Liver (tissue), 9 donors: ENCODE results near the gene TMEM242. TPM values are rescaled to one million over a fixed set of nuclear protein-coding genes. Genes with fewer than 3 reads are reported as not detected.

Experiments used
- DNase-seq: peaks from one replicate; pipeline ENCODE4 v3.0.0-alpha.2; 2017; ENCODE audit warnings: low spot score
- H3K27ac ChIP-seq, 2 donors: one replicate each; pipeline ENCODE4 v1.7.0; 2013; ENCODE audit warnings: inconsistent platforms in 2 of 2, low read length in 2 of 2, control low read depth in 1 of 2, low read depth in 1 of 2, mild to moderate bottlenecking in 1 of 2
- H3K27me3 ChIP-seq, 4 donors: one replicate each; pipeline versions ENCODE4 v1.6.1 to v1.7.0; 2013; ENCODE audit warnings: low read length in 3 of 4, inconsistent platforms in 1 of 4, mild to moderate bottlenecking in 1 of 4, moderate library complexity in 1 of 4; ENCODE audit not compliant: control insufficient read depth in 4 of 4, insufficient read depth in 4 of 4
- H3K36me3 ChIP-seq, 4 donors: one replicate each; pipeline versions ENCODE4 v1.6.1 to v1.7.0; 2013; ENCODE audit warnings: low read length in 3 of 4, mild to moderate bottlenecking in 3 of 4, low read depth in 1 of 4, moderate library complexity in 1 of 4; ENCODE audit not compliant: control insufficient read depth in 4 of 4, insufficient read depth in 3 of 4
- H3K4me1 ChIP-seq, 4 donors: one replicate each; pipeline versions ENCODE4 v1.6.1 to v1.7.0; 2013; ENCODE audit warnings: low read length in 3 of 4, mild to moderate bottlenecking in 3 of 4, moderate library complexity in 1 of 4; ENCODE audit not compliant: control insufficient read depth in 4 of 4, insufficient read depth in 4 of 4
- H3K4me3 ChIP-seq, 3 donors: one replicate each; pipeline versions ENCODE4 v1.6.1 to v1.7.0; 2013; ENCODE audit warnings: low read length in 3 of 3, control low read depth in 1 of 3, low read depth in 1 of 3, mild to moderate bottlenecking in 1 of 3
- H3K9ac ChIP-seq, 2 donors: one replicate each; pipeline ENCODE4 v1.7.0; 2013; ENCODE audit warnings: low read length in 2 of 2, mild to moderate bottlenecking in 2 of 2, moderate library complexity in 2 of 2, control low read depth in 1 of 2, low read depth in 1 of 2
- H3K9me3 ChIP-seq, 4 donors: one replicate each; pipeline versions ENCODE4 v1.6.1 to v1.7.0; 2013; ENCODE audit warnings: low read length in 3 of 4; ENCODE audit not compliant: control insufficient read depth in 4 of 4
- EGR1 ChIP-seq, 2 donors: IDR thresholded peaks; 2 replicates each; pipeline ENCODE4 v1.6.1; 2016 to 2018; ENCODE audit warnings: antibody characterized with exemption in 2 of 2, low read depth in 2 of 2
- FOXA1 ChIP-seq: IDR thresholded peaks from 2 replicates; pipeline ENCODE4 v1.6.1; 2016; ENCODE audit warnings: antibody characterized with exemption
- FOXA2 ChIP-seq: IDR thresholded peaks from 2 replicates; pipeline ENCODE4 v1.6.1; 2016; ENCODE audit warnings: antibody characterized with exemption
- GABPA ChIP-seq, 2 donors: IDR thresholded peaks in 1 of 2; conservative IDR thresholded peaks in 1 of 2; 2 replicates each; pipeline ENCODE4 v1.6.1; 2016; ENCODE audit warnings: antibody characterized with exemption in 2 of 2, mild to moderate bottlenecking in 1 of 2, moderate library complexity in 1 of 2
- HNF4A ChIP-seq, 2 donors: conservative IDR thresholded peaks; 2 replicates each; pipeline ENCODE4 v1.6.1; 2016; ENCODE audit warnings: antibody characterized with exemption in 2 of 2, mild to moderate bottlenecking in 2 of 2
- NR2F2 ChIP-seq: IDR thresholded peaks from 2 replicates; pipeline ENCODE4 v1.6.1; 2016; ENCODE audit warnings: antibody characterized with exemption
- RAD21 ChIP-seq, 2 donors: IDR thresholded peaks; 2 replicates each; pipeline ENCODE4 v1.6.1; 2016; ENCODE audit warnings: antibody characterized with exemption in 2 of 2, mild to moderate bottlenecking in 2 of 2
- RXRA ChIP-seq, 2 donors: IDR thresholded peaks; 2 replicates each; pipeline ENCODE4 v1.6.1; 2017 to 2018; ENCODE audit warnings: antibody characterized with exemption in 2 of 2, mild to moderate bottlenecking in 1 of 2
- SP1 ChIP-seq: IDR thresholded peaks from 2 replicates; pipeline ENCODE4 v1.6.1; 2018; ENCODE audit warnings: antibody characterized with exemption, mild to moderate bottlenecking
- TAF1 ChIP-seq: conservative IDR thresholded peaks from 2 replicates; pipeline ENCODE4 v1.6.1; 2016; ENCODE audit warnings: antibody characterized with exemption, mild to moderate bottlenecking
- YY1 ChIP-seq: IDR thresholded peaks from 2 replicates; pipeline ENCODE4 v1.6.1; 2016; ENCODE audit warnings: antibody characterized with exemption, mild to moderate bottlenecking
- WGBS: extraction: QIAGEN DNeasy Blood & Tissue Kit; methylation state at CpG from one replicate; pipeline ENCODE4 v1.1.7; 2013; 5-methylcytosine and 5-hydroxymethylcytosine counted together
- polyA plus RNA-seq, 2 donors: library from polyadenylated mRNA; stranded (reverse) in 1 of 2; unstranded in 1 of 2; fragments of 200-250 nt in 1 of 2; fragments of >200 nt in 1 of 2; fragmentation: Nextera tagmentation in 1 of 2; extraction: Ambion mirVana in 1 of 2; gene quantifications; one replicate each; pipeline versions ENCODE4 v1.2.1 to v1.2.3, GENCODE V29; 2013 to 2015
- total RNA-seq, 2 donors: library from RNA; depleted of rRNA; stranded (reverse); fragments of >200 nt; gene quantifications; one replicate each; pipeline ENCODE4 v1.2.3, GENCODE V29; 2014
- TF ChIP-seq, protein P1 (sequence below): IDR thresholded peaks from 2 replicates; pipeline ENCODE4 v1.6.1; 2016; ENCODE audit warnings: antibody characterized with exemption, mild to moderate bottlenecking
- TF ChIP-seq, protein P2 (sequence below): fragments of 150-350 bp; IDR thresholded peaks from 2 replicates; pipeline ENCODE4 v1.5.1; 2017; ENCODE audit warnings: improper control_type of control experiment, low read depth, low read length; ENCODE audit not compliant: missing input control
- TF ChIP-seq, protein P3 (sequence below): IDR thresholded peaks from 2 replicates; pipeline ENCODE4 v1.6.1; 2016; ENCODE audit warnings: antibody characterized with exemption
- TF ChIP-seq, protein P4 (sequence below): IDR thresholded peaks from 2 replicates; pipeline ENCODE4 v1.6.1; 2016; ENCODE audit warnings: antibody characterized with exemption
- TF ChIP-seq, protein P5 (sequence below): IDR thresholded peaks from 2 replicates; pipeline ENCODE4 v1.6.1; 2016; ENCODE audit warnings: antibody characterized with exemption
- donor health status: healthy.
- donor health status: healthy.
- donor health status: healthy.
- donor health status: healthy.
- donor health status: healthy.

The TMEM242 gene
- total and polyA plus RNA-seq, 4 donors: 3.7 to 10.2 (median 6.1) TPM

DNA sequence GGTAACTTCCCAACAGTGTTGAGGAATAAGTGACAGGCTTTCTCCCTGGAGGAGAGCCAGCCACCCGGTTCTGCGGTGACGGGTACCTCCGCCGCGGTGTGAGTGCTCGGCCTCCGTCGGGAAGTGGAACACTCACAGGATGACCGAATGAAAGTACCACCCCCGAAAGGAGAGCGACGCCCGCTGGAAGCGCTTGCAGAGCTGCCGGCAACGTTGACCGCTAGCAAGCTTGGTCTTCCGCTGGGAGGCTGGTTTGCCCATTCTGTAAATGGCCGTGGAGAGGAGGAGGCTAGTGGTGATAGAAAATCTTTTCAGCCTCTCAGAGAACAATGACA, 614 bp upstream of the TMEM242 start:
- under 1% methylated on average over 20 of the region's 20 CpGs for WGBS
- peaks cover 0 to 3% (median 1%) of the 10 kb centered on the region in 4 donors for H3K36me3 ChIP-seq
- H3K27ac ChIP-seq: peak overlapping the region; percentile 80 to 96
- peak; percentile 75 for DNase-seq
- peaks cover 0 to 13% (median 10%) of the 10 kb centered on the region in 4 donors for H3K4me1 ChIP-seq
- H3K9ac ChIP-seq: peak overlapping the region; percentile 65 to 94
- TF ChIP-seq, protein P1, sequence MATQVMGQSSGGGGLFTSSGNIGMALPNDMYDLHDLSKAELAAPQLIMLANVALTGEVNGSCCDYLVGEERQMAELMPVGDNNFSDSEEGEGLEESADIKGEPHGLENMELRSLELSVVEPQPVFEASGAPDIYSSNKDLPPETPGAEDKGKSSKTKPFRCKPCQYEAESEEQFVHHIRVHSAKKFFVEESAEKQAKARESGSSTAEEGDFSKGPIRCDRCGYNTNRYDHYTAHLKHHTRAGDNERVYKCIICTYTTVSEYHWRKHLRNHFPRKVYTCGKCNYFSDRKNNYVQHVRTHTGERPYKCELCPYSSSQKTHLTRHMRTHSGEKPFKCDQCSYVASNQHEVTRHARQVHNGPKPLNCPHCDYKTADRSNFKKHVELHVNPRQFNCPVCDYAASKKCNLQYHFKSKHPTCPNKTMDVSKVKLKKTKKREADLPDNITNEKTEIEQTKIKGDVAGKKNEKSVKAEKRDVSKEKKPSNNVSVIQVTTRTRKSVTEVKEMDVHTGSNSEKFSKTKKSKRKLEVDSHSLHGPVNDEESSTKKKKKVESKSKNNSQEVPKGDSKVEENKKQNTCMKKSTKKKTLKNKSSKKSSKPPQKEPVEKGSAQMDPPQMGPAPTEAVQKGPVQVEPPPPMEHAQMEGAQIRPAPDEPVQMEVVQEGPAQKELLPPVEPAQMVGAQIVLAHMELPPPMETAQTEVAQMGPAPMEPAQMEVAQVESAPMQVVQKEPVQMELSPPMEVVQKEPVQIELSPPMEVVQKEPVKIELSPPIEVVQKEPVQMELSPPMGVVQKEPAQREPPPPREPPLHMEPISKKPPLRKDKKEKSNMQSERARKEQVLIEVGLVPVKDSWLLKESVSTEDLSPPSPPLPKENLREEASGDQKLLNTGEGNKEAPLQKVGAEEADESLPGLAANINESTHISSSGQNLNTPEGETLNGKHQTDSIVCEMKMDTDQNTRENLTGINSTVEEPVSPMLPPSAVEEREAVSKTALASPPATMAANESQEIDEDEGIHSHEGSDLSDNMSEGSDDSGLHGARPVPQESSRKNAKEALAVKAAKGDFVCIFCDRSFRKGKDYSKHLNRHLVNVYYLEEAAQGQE: no peak
- TF ChIP-seq YY1: no peak
- no peak for TF ChIP-seq FOXA2
- no peak for TF ChIP-seq TAF1
- TF ChIP-seq FOXA1: no peak
- no peak for TF ChIP-seq HNF4A (conservative IDR thresholded peaks at IDR 0.05)
- no peak for TF ChIP-seq GABPA (IDR thresholded peaks at IDR 0.05 in 1 of 2, conservative IDR thresholded peaks at IDR 0.05 in 1 of 2)
- TF ChIP-seq, protein P2, sequence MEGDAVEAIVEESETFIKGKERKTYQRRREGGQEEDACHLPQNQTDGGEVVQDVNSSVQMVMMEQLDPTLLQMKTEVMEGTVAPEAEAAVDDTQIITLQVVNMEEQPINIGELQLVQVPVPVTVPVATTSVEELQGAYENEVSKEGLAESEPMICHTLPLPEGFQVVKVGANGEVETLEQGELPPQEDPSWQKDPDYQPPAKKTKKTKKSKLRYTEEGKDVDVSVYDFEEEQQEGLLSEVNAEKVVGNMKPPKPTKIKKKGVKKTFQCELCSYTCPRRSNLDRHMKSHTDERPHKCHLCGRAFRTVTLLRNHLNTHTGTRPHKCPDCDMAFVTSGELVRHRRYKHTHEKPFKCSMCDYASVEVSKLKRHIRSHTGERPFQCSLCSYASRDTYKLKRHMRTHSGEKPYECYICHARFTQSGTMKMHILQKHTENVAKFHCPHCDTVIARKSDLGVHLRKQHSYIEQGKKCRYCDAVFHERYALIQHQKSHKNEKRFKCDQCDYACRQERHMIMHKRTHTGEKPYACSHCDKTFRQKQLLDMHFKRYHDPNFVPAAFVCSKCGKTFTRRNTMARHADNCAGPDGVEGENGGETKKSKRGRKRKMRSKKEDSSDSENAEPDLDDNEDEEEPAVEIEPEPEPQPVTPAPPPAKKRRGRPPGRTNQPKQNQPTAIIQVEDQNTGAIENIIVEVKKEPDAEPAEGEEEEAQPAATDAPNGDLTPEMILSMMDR: peak; percentile 0
- TF ChIP-seq EGR1 (IDR thresholded peaks at IDR 0.05; ENCODE audit: low read depth in 2 of 2): no peak
- no peak for TF ChIP-seq RXRA (IDR thresholded peaks at IDR 0.05)
- peak in 1 of 2 donors; percentile 48 for TF ChIP-seq RAD21 (IDR thresholded peaks at IDR 0.05)
- no peak for TF ChIP-seq NR2F2
- no peak for TF ChIP-seq SP1
- TF ChIP-seq, protein P3, sequence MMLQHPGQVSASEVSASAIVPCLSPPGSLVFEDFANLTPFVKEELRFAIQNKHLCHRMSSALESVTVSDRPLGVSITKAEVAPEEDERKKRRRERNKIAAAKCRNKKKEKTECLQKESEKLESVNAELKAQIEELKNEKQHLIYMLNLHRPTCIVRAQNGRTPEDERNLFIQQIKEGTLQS: no peak
- TF ChIP-seq, protein P4, sequence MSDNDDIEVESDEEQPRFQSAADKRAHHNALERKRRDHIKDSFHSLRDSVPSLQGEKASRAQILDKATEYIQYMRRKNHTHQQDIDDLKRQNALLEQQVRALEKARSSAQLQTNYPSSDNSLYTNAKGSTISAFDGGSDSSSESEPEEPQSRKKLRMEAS: no peak
- H3K27me3 ChIP-seq: no peaks in the 10 kb centered on the region
- H3K4me3 ChIP-seq: peak overlapping the region; percentile 83 to 86 (median 85)
- H3K9me3 ChIP-seq: no peaks in the 10 kb centered on the region

DNA sequence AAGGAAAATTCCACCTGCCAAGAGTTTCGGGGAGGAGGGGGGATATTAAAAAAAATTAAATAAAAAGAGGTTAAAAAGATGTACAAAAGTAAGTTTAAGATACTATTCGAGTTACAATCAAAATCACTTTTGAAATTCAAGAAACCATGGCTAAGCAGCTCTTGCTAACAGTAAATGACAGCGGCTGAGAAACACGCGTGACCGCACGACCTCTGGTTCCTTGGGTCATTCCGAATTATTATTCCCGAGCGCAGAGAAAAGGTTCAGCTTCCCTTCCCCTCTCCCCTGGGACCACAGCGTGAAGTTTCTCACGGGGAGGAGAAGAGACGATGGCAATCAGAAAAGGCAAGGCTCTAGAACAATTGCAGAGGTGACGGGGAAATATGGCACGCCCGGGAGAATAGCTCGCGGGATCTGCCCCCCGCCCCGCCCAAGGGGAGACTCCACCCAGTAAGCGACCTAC, 496 bp downstream of the TMEM242 start:
- H3K9ac ChIP-seq: peak overlapping the region; percentile 65 to 66
- DNase-seq: no peak
- peaks cover 0 to 9% (median 3%) of the 10 kb centered on the region in 4 donors for H3K36me3 ChIP-seq
- no peaks in the 10 kb centered on the region for H3K9me3 ChIP-seq
- H3K4me1 ChIP-seq: peaks cover 0 to 13% (median 10%) of the 10 kb centered on the region in 4 donors
- TF ChIP-seq EGR1 (IDR thresholded peaks at IDR 0.05; ENCODE audit: low read depth in 2 of 2): no peak
- TF ChIP-seq RXRA (IDR thresholded peaks at IDR 0.05): no peak
- no peak for TF ChIP-seq FOXA1
- TF ChIP-seq, protein P5, sequence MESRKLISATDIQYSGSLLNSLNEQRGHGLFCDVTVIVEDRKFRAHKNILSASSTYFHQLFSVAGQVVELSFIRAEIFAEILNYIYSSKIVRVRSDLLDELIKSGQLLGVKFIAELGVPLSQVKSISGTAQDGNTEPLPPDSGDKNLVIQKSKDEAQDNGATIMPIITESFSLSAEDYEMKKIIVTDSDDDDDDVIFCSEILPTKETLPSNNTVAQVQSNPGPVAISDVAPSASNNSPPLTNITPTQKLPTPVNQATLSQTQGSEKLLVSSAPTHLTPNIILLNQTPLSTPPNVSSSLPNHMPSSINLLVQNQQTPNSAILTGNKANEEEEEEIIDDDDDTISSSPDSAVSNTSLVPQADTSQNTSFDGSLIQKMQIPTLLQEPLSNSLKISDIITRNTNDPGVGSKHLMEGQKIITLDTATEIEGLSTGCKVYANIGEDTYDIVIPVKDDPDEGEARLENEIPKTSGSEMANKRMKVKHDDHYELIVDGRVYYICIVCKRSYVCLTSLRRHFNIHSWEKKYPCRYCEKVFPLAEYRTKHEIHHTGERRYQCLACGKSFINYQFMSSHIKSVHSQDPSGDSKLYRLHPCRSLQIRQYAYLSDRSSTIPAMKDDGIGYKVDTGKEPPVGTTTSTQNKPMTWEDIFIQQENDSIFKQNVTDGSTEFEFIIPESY: peak; percentile 87
- peak; percentile 40 for TF ChIP-seq NR2F2
- TF ChIP-seq SP1: no peak
- TF ChIP-seq GABPA (IDR thresholded peaks at IDR 0.05 in 1 of 2, conservative IDR thresholded peaks at IDR 0.05 in 1 of 2): no peak
- no peak for TF ChIP-seq HNF4A (conservative IDR thresholded peaks at IDR 0.05)
- TF ChIP-seq, protein P1: no peak
- TF ChIP-seq FOXA2: no peak
- TF ChIP-seq TAF1: no peak
- TF ChIP-seq, protein P4: no peak
- no peak for TF ChIP-seq YY1
- peak overlapping the region; percentile 83 to 86 (median 85) for H3K4me3 ChIP-seq
- H3K27ac ChIP-seq: peak overlapping the region; percentile 80 to 96
- WGBS: 4% methylated on average over 21 of the region's 21 CpGs
- H3K27me3 ChIP-seq: no peaks in the 10 kb centered on the region
